Activated effector memory CD4-positive, alpha-beta T cell treated with anti-CD3 and anti-CD28 coated beads, Interleukin-2, amount 50 U/mL, for 16 hours (primary cell): Measurements from ENCODE around the gene SOX6.
A peak's percentile ranks its signal among the peaks of the same experiment; 100 is the strongest.
"Not testable (repeated sequence)": the region's sequence is repeated elsewhere in the genome, so short reads cannot be mapped to it uniquely, and the experiment has no call there.

ENCODE experiments used
- DNase-seq: peaks from one replicate; pipeline ENCODE4 v3.0.0-alpha.2; 2020

Gene SOX6

DNA sequence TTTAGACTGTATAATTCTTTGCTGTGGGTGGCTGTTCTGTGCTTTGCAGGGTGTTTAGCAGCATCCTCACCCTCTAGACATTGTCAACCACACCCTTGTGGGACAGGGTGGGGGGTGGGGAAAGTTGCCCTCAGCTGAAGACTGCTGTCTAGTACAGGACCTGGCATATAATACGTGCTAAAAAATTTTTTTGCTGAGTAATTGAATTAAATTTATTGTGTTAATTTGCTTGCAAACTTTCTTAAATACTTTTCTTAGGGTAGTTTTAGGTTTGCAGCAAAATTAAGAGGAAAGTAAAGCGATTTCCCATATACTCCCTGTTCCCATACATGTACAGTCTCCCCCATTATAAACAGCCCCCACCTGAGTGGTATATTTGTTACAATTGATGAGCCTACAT is 268.5 kb downstream of the SOX6 start:
- no peak for DNase-seq

DNA sequence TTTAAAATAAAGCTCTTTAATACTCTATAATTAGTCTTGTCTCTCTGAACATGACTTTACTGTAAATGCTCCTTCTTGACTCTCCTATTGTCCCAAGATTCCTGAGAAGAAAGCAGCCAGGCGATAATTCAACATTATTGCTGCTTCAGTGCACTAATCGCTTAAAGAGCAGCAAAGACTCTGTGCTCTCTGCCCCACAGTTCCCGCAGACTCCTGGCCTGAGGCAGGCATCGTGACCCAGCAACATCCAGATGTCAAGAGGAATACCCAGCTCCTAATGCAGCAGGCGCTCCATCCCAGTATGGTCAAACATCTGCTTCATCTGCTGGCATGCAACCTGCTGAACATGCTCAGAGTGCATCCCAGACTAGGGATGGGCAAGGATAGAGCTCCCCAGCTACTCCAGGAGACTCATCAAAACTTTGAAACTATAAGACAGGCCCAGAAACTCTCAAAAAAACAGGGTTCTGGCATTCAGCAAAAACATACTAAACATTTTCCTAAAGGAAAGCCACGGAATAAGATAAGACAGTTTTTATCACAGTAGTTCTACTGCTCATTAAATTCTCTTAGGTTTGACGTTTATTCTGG is 270.0 kb downstream of the SOX6 start:
- peak; percentile 59 for DNase-seq

DNA sequence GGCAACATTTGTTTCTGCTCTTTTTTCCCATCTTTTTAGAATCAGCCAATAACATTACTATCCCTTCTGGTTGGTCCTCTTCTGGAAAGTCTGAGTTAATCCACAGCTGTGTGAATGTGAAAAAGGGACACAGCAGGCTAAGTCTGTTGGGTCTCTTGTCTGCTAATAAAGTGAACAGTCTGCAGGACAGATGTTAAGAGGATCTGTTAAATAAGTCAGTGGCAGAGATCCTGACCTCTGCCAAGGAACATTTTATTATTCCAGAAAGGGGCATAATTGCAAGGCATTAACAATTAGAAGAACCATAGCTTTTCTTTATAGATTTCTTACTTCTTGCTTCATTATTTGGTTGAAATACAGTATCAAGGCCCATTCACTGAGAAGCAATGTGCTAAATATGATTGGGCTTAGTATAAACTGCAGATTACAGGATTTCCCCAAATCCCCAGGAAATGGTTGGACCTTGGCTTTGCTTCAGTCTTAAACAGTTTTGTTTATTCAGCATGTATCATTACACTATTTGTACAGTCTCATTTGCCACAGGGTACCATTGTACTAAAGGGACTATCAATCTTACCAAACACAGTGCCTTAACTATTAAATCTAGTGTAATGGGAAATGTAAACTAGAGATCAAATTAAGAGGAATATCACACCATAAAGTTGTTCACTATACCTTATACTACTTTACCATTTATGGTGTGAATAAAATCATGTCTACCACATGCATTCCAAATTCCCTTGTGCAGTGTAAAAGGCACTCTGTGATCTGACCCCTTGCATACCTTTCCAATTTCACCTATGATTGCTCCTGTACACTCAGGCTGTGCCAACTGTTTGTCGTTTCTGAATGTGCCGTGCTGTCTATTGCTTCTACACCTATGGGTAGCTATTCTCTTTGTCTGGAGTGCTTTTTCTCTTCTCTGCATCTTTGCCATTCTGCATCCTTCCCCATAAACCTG is 274.0 kb downstream of the SOX6 start:
- DNase-seq = no peak

DNA sequence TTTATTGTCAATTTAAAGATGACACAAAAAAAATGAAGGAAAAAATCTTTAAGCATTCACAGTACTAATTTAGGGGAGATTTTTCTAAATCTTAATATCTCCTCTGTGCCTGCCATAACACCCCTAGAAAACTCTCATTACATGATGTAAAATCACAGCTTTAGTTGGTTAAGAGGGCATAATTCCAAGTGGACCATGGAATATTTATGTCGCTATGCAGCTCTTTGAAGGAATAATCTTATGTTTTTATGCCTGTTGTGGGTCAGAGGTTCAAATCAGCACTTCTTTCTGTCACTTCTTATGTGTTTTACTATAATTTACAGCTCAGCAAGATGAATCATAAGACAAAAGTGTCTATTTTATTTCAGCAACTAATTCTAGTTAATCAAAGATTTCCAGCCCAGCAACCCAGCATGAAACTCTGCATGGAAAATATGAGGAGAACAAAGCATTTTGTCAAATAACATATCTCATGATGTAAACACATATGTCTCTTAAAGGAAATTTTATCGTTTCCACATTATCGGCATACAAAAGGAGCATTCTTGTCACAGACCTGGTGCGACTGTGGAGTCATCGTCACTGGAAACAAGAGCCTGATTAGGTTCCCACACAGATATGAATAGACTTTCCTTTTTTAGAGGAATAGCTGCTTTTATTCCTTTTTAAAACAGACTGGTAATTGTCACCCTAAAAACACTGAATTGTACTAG is 274.8 kb downstream of the SOX6 start:
- no peak for DNase-seq

DNA sequence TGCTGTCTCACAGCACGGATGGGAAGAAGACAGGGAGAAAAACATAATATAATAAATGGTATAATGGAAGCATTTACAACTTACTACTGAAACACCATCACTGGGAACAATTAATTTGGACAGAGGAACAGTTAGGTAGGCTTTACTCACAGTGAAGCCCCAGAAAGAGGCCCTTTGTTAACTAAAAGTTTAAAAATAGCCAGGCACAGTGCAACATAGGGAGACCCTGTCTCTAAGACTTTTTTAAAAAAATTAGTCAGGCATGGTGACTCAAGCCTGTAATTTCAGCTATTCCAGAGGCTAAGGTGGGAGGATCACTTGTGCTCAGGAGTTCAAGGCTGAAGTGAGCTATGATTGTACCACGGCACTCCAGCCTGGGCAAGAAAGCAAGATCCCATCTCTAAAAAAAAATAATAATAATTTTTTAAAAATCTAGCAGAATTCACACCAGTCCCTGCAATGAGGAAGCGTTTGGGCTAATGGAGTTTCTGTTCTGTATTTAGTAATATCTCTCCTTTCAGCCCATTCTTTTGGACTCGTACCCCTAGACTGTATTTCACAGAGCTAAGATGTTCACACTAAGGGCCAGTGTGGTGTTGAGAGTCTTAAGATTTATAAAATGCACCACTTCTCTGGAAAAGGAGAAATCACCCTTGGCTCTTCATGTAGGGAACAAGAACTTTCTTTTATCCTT is 275.5 kb downstream of the SOX6 start:
- DNase-seq = no peak

DNA sequence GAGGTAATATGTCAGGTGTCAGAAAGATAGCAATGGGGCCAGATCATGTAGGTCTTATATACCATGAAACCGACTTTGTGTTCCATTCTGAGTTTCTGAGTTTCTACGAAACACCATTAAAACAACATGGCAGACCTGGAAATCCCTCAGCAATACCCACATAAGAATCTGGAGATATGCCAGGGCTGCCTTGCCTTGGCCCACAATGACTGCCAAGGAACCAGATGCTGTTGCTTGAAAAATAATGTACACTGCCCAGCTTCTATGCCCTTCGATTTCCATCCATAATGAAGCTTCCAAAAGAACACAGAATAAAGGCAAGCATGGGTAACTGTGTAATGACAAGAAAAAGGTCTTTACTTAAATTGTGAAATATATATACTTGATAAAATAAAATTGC is 277.4 kb downstream of the SOX6 start:
- no peak for DNase-seq

DNA sequence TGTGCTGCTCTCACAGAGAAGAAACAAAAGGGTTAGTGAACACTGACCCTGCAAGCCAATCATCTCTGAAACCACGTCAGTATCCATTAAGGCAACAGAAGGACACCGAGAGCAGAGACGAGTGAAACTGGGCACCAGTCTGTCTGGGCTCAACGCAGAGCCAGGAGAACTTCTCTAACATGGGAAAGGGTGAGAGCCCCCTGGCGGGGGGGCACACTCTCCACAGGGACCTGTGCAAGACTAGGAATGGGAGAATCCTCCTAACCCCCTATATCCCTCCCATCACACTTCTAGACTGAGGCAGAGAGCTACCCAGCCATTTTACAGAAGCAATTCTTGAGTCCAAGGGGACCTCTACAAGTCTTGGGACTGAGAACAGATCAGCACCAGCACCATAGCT is 285.8 kb downstream of the SOX6 start:
- no peak for DNase-seq

DNA sequence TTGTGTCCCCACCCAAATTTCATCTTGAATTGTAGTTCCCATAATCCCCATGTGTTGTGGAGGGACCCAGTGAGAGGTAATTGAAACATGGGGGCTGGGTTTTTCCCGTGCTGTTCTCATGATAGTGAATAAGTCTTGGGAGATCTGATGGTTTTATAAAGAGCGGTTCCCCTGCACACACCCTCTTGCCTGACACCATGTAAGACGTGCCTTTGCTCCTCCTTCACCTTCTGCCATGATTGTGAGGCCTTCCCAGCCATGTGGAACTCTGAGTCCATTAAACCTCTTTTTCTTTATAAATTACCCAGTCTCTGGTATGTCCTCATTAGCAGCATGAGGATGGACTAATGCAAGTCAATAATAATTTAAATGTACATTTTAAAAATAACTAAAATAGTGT is 289.1 kb downstream of the SOX6 start:
- not testable (repeated sequence) for DNase-seq

DNA sequence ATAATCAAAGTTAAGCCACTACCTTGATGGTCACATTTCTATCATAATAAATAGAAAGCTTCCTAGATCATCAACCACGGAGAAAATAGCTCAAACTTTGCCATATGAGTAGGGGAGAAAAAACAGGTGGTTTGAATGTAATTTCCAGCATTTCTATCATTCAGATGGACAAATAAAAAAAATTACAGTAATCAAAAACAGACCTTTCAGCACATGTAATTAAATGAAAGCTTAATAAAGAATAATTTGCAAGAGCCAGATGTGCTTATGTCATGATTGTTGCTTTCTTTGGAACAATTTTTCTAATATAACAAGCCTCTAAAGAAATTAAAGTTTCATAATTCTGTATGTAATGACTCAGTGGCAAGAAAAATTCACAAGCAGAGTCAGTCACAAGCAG is 297.0 kb downstream of the SOX6 start:
- no peak for DNase-seq

DNA sequence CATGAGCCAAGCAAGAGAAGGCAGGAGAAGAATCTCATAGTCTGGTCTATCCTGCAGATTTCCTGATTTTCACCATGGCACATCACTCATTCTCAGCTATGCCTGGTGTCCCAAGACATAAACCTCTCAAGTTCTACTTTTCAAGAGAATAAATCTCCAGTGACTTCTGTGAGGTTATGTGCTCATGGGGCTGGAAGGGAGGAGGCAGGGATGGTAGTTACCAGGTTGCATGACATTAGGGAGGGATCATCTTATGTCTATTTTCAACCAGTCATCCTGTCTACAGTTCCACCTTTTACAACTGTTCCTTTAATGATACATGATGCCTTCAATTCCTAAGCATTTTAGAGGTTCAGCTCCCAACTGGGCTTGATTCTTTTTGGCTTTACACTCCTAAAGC is 297.7 kb downstream of the SOX6 start:
- DNase-seq = no peak

DNA sequence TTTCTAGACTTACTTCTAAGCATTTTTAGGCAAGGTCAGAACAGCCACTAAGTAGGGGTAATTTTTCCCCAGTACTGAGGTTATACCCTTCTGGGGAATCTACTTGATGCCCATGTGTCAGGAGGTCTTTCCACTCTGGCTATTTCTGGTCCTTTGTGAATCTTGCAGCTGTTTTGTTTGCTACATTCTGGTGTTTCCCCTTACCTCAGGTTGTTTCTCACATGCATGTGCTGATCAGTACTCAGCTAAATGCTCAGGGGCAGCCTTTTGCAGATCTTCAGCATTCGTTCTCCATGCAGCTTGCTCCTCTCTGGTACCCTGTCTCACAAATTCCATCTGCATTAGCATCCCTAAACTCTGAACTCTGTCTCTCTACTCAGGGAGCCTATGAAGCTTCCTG is 303.6 kb downstream of the SOX6 start:
- no peak for DNase-seq

DNA sequence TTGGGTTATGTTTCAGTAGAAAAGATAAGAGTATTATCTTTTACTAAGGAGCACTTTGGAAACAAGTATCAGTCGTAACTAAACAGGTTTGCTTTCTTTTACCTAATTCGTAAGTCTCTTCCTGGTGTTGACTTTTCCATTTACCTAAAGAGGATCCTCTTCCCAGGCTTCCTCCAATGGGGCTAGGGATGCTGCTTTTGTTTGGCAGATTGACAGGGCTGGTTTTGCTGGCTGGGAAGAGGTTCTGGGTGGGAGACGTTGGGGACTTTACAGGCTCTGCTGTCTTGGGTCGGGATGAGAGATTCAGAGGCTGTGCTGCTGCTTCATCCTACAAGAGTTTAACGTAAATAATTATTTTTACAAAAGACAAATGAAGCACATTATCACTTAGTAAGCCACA is 306.7 kb downstream of the SOX6 start:
- no peak for DNase-seq

DNA sequence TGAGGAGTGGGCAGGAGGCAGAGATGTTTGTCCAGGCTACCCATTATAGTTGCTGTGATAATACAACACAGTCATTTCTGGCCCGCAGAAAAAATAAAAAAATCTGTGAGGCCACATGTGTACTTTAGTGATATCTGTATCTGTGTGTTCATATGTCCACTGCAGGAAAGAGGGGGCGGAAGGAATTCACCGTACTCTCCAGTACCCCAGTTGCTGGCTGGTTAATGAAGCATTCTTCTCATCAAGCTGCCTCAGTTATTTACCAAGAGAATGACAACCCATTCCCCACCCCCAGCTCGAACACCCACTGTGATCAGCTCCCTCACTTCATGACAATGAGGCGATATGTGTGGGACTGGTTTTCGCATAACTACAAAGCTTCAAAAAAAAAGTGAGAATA is 309.3 kb downstream of the SOX6 start:
- no peak for DNase-seq

DNA sequence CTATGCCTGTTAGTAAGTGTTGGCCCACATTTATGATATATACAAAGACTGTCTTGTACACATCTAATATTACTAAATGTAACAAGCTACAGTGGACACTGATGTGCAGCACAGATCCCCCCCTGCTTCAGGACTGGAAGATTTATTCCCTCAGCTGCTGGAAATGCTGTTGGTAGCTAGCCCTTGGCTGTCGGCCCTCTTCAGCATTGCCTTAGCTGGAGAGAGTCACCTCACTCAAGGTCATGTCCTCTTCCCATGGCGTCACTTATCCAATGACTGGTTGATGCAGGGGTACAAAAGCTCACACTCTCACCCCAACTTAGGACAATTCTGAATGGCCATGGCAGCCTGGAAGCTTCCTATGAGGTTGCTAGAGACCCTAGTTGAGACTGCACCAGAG is 312.7 kb downstream of the SOX6 start:
- no peak for DNase-seq

DNA sequence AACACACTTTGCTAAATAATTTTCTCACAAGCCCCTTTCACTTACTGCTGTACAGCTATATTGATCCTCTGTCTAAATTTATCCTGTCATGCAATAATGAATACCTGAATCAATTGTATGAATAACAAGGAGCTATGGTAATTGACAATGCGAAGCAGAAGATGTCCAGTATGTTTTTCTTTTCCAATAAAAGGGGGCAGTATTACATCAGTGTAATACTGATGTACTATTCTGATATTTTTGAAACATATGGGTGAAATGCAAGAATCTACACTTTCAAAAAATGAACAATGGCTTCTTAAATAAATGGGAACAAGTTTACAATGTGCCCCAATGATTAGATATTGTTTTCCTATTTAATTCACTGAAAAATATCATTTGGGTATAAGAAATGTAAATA is 315.1 kb downstream of the SOX6 start:
- DNase-seq = no peak

DNA sequence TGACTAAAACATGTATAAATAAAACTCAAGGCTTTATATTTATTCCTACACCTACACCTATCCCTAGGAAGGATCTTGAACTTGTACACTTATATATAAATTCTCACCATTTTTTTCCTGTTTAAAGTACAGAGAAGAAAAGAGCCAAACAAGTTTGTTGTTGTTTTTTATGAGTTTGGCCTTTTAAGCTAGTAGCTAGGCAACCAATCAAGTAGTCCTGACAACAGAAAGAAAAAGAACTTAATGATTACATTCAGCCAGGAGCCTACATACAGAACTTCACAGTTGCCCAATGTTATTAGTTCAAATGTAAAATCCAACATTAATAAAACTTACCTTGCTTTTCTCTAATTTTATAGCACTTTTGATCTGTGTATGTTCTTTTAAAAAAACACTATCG is 316.2 kb downstream of the SOX6 start:
- DNase-seq = no peak

DNA sequence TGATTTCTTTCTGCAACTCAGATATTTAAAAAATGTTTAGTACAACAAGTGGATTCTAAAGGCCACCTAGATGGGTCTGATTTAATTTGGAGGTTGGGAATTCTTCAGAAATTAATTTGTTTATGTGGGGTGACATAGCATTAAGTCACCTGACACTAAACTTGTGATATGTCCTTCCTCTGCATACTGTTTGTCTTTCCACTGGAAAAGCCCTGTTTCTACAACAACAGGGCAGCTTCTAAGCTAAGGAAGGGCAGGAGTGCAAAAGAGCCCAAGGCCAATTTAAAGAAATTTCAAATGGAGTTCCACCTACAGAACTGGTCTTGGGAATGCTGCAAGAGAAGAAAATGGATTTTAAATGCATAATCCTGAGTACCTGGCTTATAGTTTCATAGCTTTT is 319.2 kb downstream of the SOX6 start:
- no peak for DNase-seq

DNA sequence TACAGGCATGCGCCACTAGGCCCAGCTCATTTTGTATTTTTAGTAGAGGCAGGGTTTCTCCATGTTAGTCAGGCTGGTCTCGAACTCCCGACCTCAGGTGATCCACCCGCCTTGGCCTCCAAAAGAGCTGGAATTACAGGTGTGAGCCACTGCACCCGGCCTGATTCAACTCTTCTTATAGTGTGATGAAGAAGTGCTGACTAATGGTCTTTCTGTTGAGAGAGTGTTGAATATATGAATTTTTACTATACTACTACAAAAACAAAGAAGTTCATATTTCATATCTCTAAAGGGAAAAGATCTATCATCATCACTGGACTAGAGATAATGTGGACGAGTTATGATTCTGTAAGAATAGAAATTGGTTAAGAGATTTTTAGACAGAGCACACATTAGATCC is 320.1 kb downstream of the SOX6 start:
- DNase-seq = no peak

DNA sequence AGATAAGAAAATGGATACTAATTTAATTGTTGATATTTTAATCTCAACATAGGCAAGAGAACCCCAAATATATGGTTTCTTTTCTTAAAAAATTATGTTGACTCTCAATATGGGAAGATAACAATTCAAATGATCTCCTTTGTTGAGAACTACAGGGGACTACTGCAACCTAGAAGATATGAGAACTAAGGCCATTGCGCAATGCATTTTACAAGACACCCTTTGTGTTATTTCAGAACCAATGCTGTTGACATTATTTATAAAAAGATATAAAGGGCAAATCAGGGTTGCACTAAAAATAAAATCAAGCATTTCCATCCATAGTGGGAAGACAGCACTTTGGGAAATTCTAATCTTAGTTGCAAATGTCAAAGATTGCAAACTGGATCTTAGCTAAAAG is 322.3 kb downstream of the SOX6 start:
- no peak for DNase-seq

DNA sequence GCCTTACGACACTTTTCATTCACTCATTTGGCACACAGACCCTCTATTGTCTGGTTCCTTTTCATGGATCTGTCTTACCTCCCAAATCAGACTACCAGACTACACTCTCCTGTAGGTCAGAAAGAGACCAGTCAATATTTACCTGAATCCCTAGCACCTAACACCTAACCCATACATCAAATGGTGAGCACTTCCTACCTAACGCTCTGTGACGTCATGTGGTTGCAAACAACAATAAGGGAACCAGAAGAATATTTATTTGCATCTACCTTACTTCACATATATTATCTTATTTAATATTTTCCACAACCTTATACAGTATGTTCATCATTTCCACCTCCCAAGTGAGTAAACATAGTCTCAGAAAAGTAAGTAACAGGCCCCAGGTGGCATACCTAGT is 323.4 kb downstream of the SOX6 start:
- DNase-seq = no peak

DNA sequence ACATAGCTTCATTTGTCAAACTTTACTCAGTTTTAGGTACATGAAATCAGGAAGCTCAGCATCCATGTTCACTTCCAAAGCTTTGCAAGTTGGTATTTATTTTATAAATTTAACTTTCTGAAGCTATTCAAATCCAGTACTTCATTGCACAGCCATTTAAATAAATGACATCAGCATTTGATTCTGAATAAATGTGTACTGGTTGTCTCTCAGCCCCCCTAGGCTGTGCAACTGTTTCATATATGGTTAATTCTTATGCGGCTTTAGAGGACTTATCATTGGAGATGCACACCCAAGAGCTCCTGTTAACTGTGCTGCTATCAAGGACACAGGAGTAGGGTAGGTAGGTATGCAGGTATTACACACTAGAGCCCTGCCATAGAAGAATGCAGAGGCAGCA is 325.1 kb downstream of the SOX6 start:
- no peak for DNase-seq

DNA sequence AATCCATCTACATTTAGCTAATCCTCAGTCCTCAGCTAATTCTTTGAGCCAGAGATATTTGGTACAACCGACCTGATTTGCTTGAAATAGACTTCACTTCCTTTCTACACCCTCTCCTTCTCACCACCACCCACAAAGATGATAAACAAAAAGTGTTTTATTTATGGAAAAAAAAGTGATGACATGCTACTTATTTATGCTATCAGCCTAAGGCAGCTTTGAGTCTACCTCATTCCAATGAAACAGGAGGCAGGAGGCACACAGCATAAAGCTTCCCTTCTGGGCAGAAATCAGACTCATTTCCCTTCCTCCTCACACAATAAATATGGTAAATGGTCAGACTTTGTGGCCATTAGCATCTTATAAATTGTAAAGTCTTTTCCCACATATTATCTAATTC is 325.7 kb downstream of the SOX6 start:
- no peak for DNase-seq

DNA sequence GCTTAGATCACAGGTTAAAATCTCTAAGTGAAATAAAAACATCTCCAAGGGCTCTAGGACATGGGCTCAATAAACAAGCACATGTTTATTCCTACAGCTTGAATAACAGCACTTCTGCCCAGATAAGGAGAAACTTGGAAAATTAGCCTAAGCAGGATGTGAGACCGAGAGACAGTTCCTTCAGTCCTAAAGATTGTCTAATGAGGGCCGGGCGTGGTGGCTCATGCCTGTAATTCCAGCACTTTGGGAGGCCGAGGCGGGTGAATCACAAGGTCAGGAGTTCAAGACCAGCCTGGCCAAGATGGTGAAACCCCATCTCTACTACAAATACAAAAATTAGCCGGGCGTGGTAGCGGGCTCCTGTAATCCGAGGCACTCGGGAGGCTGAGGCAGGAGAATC is 327.2 kb downstream of the SOX6 start:
- DNase-seq = not testable (repeated sequence)
